Neuronal stem cell (in vitro differentiated cells): ENCODE data around the gene CREB3L2.

ENCODE experiments used
- DNase-seq: peaks from one replicate; pipeline ENCODE4 v3.0.0-alpha.2; 2013; ENCODE audit warnings: low spot score
- H2AFZ ChIP-seq: one replicate; pipeline ENCODE4 v1.6.1; 2013; ENCODE audit warnings: mild to moderate bottlenecking, low read length, inconsistent platforms
- H2AK5ac ChIP-seq: 2 replicates; pipeline ENCODE4 v1.6.1; 2013; ENCODE audit warnings: low read depth, mild to moderate bottlenecking, inconsistent platforms, low read length, moderate library complexity, mixed read lengths
- H2BK120ac ChIP-seq: 2 replicates; pipeline ENCODE4 v1.6.1; 2013; ENCODE audit warnings: low read depth, mild to moderate bottlenecking, inconsistent platforms, low read length, moderate library complexity, mixed read lengths
- H2BK12ac ChIP-seq: one replicate; pipeline ENCODE4 v1.6.1; 2013; ENCODE audit warnings: low read length, inconsistent platforms
- H2BK15ac ChIP-seq: 2 replicates; pipeline ENCODE4 v1.6.1; 2013; ENCODE audit warnings: mild to moderate bottlenecking, low read length, inconsistent platforms, mixed read lengths
- H2BK5ac ChIP-seq: one replicate; pipeline ENCODE4 v1.6.1; 2013; ENCODE audit warnings: inconsistent platforms, mild to moderate bottlenecking, low read length, moderate library complexity
- H3K14ac ChIP-seq: one replicate; pipeline ENCODE4 v1.6.1; 2013; ENCODE audit warnings: low read length, inconsistent platforms
- H3K18ac ChIP-seq: 2 replicates; pipeline ENCODE4 v1.6.1; 2013; ENCODE audit warnings: low read length, inconsistent platforms
- H3K23ac ChIP-seq: 2 replicates; pipeline ENCODE4 v1.6.1; 2013; ENCODE audit warnings: low read depth, mild to moderate bottlenecking, mixed read lengths, low read length, inconsistent platforms; ENCODE audit not compliant: poor library complexity
- H3K27ac ChIP-seq: replicated peaks from 3 replicates; pipeline ENCODE4 v1.5.1; 2013; ENCODE audit warnings: low read length, inconsistent platforms
- H3K27me3 ChIP-seq, 3 experiments: 2 replicates each; pipeline ENCODE4 v1.6.1; 2013; ENCODE audit warnings: low read length in 3 of 3, mild to moderate bottlenecking in 2 of 3, inconsistent platforms in 1 of 3, low read depth in 1 of 3, mixed read lengths in 1 of 3, moderate library complexity in 1 of 3; ENCODE audit not compliant: control insufficient read depth in 3 of 3, insufficient read depth in 3 of 3
- H3K36me3 ChIP-seq, 2 donors: replicated peaks in 1 of 2; 2 replicates each; pipeline ENCODE4 v1.6.1; 2013; ENCODE audit warnings: low read length in 2 of 2; ENCODE audit not compliant: control insufficient read depth in 2 of 2, insufficient read depth in 2 of 2
- H3K4ac ChIP-seq: 2 replicates; pipeline ENCODE4 v1.6.1; 2013; ENCODE audit warnings: inconsistent platforms, mild to moderate bottlenecking, low read length, moderate library complexity
- H3K4me1 ChIP-seq, 2 donors: 1 replicate in 1 of 2; 2 replicates in 1 of 2; pipeline ENCODE4 v1.6.1; 2013; ENCODE audit warnings: low read length in 2 of 2, low read depth in 1 of 2; ENCODE audit not compliant: control insufficient read depth in 2 of 2, insufficient read depth in 1 of 2
- H3K4me2 ChIP-seq: one replicate; pipeline ENCODE4 v1.6.1; 2013; ENCODE audit warnings: mild to moderate bottlenecking, low read length, inconsistent platforms; ENCODE audit not compliant: insufficient read depth, poor library complexity, severe bottlenecking
- H3K4me3 ChIP-seq, 2 donors: 2 replicates each; pipeline ENCODE4 v1.5.1; 2013; ENCODE audit warnings: low read length in 2 of 2, mild to moderate bottlenecking in 2 of 2, inconsistent platforms in 1 of 2, moderate library complexity in 1 of 2
- H3K79me1 ChIP-seq: one replicate; pipeline ENCODE4 v1.6.1; 2013; ENCODE audit warnings: low read depth, mild to moderate bottlenecking, inconsistent platforms, low read length, moderate library complexity
- H3K9ac ChIP-seq: one replicate; pipeline ENCODE4 v1.6.1; 2013; ENCODE audit warnings: mild to moderate bottlenecking, low read depth, low read length, inconsistent platforms; ENCODE audit not compliant: poor library complexity
- H3K9me3 ChIP-seq, 2 donors: replicated peaks in 1 of 2; 2 replicates each; pipeline versions ENCODE3 to v1.6.1; 2013; ENCODE audit warnings: low read length in 2 of 2, mild to moderate bottlenecking in 2 of 2, inconsistent platforms in 1 of 2, low read depth in 1 of 2, mixed read lengths in 1 of 2, moderate library complexity in 1 of 2; ENCODE audit not compliant: control insufficient read depth in 2 of 2, insufficient read depth in 1 of 2
- H4K8ac ChIP-seq: one replicate; pipeline ENCODE4 v1.6.1; 2013; ENCODE audit warnings: low read depth, mild to moderate bottlenecking, inconsistent platforms, low read length, moderate library complexity
- H4K91ac ChIP-seq: one replicate; pipeline ENCODE4 v1.6.1; 2013; ENCODE audit warnings: low read length, low read depth, mild to moderate bottlenecking, inconsistent platforms; ENCODE audit not compliant: poor library complexity
- WGBS, 2 donors: extraction: QIAGEN DNeasy Blood & Tissue Kit; methylation state at CpG; one replicate each; pipeline ENCODE4 v1.1.7; 2013; ENCODE audit warnings: missing lambda C conversion rate in 2 of 2, mixed read lengths in 1 of 2; ENCODE audit not compliant: insufficient read length in 2 of 2, insufficient replicate concordance in 1 of 2; ENCODE audit errors: extremely low coverage in 2 of 2; 5-methylcytosine and 5-hydroxymethylcytosine counted together

Gene CREB3L2

DNA sequence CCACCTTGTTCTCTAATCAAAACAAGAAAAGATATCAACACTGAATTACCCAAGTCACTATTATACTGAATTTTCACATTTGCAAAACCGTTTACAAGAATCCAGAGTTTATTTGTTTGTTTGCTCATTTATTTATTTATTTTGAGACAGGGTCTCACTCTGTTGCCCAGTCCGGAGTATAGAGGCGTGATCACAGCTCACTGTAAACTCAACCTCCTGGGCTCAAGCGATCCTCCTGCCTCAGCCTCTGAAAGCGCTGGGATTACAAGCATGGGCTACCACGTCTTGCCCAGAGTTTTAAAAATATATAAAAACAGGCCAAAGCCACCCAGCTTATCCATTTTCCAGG lies 8.5 kb downstream of the CREB3L2 start:
- H2AK5ac ChIP-seq: no peak overlapping the region
- no peak overlapping the region for H3K4ac ChIP-seq
- no peak overlapping the region for H3K18ac ChIP-seq
- H2AFZ ChIP-seq: no peak overlapping the region
- H3K4me2 ChIP-seq: no peak overlapping the region
- no peak overlapping the region for H3K4me3 ChIP-seq
- no peaks in the 10 kb centered on the region for H3K9me3 ChIP-seq
- no peak overlapping the region for H2BK15ac ChIP-seq
- peaks cover 0 to 17% of the 10 kb centered on the region in 2 donors for H3K36me3 ChIP-seq
- no peak for DNase-seq
- H4K8ac ChIP-seq: no peak overlapping the region
- H2BK5ac ChIP-seq: no peak overlapping the region
- H3K14ac ChIP-seq: no peak overlapping the region
- peaks cover 2% of the 10 kb centered on the region for H3K79me1 ChIP-seq
- H3K23ac ChIP-seq: no peak overlapping the region
- no CpG with 5 or more reads among the region's 6 CpGs for WGBS, 2 donors
- no peak overlapping the region for H4K91ac ChIP-seq
- no peak overlapping the region for H2BK12ac ChIP-seq
- no peak overlapping the region for H3K9ac ChIP-seq
- peaks cover 2% of the 10 kb centered on the region in 2 donors for H3K4me1 ChIP-seq
- no peak overlapping the region for H2BK120ac ChIP-seq
- no peaks in the 10 kb centered on the region for H3K27me3 ChIP-seq
- H3K27ac ChIP-seq: no peak overlapping the region

DNA sequence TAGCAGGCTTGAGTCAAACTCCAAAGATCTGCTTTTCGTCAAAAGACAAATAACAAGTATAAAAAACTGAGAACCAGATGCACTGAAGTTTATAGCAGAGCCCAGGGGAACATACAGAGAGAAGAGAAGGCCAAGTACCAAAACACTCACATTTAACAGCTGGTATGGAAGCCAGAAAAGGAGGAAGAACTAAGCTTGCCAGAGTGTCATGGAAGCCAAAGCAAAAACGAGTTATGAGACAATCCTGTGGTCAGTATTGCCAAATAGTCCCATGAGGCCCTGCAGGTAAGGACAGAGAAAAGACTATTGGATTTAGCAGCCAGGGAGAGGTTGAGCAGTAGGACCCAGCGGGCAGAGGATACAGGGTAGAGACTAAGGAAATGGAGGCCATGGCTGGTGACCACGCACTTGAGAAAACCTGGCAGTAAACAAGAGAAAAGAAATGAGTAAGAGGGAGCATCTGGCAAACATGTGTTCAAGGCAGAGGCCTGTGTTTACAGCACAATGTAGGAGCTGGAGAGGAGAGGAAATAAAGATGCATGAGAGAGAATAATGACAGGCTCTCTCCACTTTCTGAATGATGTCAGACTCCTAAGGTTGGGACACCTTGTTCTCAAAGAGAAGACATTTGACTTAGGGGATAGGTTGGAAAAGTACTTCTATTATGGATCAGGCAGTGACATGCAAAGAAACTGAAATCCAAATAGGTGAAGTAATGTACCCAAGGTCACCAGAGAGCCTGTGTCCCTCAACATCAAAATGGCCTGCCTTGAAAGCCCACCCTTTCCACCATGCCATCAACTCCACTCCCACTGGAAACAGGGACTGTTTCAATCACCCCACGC lies 9.1 kb downstream of the CREB3L2 start:
- Histone ChIP-seq H3K27ac (no peak overlapping the region), H3K23ac (no peak overlapping the region), H3K4me3 (no peak overlapping the region), H3K9ac (no peak overlapping the region), H2BK5ac (no peak overlapping the region), H4K91ac (no peak overlapping the region), H2BK15ac (no peak overlapping the region), H2BK12ac (no peak overlapping the region), H3K79me1 (peaks cover 2% of the 10 kb centered on the region), H2AK5ac (no peak overlapping the region), H3K36me3 (peaks cover 0 to 11% of the 10 kb centered on the region in 2 donors), H2AFZ (no peak overlapping the region), H3K4ac (no peak overlapping the region), H3K14ac (no peak overlapping the region), H3K4me1 (peaks cover 0 to 1% of the 10 kb centered on the region in 2 donors), H3K27me3 (no peaks in the 10 kb centered on the region), H2BK120ac (no peak overlapping the region), H3K4me2 (no peak overlapping the region), H4K8ac (no peak overlapping the region), H3K18ac (no peak overlapping the region), H3K9me3 (no peaks in the 10 kb centered on the region)
- no peak for DNase-seq
- WGBS, 2 donors: no CpG with 5 or more reads among the region's 5 CpGs

DNA sequence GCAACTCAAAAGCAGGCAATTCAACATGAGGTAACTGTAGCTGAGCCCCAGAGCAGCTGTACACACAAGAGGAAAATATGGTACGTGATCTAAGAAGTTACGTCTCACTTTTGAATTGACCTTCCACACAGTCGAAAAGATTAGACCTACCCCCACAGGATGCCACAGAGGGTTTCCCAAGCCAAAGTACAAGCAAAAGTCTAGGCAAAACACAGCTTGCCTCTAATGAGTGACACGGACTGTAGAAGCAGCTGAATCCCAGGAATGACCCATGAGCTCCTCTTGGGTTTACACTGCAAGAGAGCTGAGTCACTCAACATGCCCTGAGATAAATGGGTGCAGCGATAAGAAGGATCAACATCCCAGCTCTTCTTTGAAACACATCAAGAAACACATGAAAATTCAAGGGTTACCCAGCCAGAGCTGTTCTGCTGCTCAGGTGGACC lies 9.8 kb downstream of the CREB3L2 start:
- WGBS, 2 donors: no CpG with 5 or more reads among the region's 5 CpGs
- H3K36me3 ChIP-seq: peaks cover 0 to 10% of the 10 kb centered on the region in 2 donors
- H3K4me2 ChIP-seq: no peak overlapping the region
- H2AFZ ChIP-seq: no peak overlapping the region
- H3K9ac ChIP-seq: no peak overlapping the region
- H3K23ac ChIP-seq: no peak overlapping the region
- H2BK5ac ChIP-seq: no peak overlapping the region
- H2BK120ac ChIP-seq: no peak overlapping the region
- H3K14ac ChIP-seq: no peak overlapping the region
- no peak overlapping the region for H3K18ac ChIP-seq
- H2BK12ac ChIP-seq: no peak overlapping the region
- H3K4me1 ChIP-seq: peaks cover 0 to 1% of the 10 kb centered on the region in 2 donors
- no peak for DNase-seq
- H3K4me3 ChIP-seq: no peak overlapping the region
- H3K4ac ChIP-seq: no peak overlapping the region
- no peaks in the 10 kb centered on the region for H3K27me3 ChIP-seq
- H4K8ac ChIP-seq: no peak overlapping the region
- no peak overlapping the region for H3K27ac ChIP-seq
- H2AK5ac ChIP-seq: no peak overlapping the region
- H3K79me1 ChIP-seq: peaks cover 2% of the 10 kb centered on the region
- H3K9me3 ChIP-seq: no peaks in the 10 kb centered on the region
- no peak overlapping the region for H4K91ac ChIP-seq
- no peak overlapping the region for H2BK15ac ChIP-seq

DNA sequence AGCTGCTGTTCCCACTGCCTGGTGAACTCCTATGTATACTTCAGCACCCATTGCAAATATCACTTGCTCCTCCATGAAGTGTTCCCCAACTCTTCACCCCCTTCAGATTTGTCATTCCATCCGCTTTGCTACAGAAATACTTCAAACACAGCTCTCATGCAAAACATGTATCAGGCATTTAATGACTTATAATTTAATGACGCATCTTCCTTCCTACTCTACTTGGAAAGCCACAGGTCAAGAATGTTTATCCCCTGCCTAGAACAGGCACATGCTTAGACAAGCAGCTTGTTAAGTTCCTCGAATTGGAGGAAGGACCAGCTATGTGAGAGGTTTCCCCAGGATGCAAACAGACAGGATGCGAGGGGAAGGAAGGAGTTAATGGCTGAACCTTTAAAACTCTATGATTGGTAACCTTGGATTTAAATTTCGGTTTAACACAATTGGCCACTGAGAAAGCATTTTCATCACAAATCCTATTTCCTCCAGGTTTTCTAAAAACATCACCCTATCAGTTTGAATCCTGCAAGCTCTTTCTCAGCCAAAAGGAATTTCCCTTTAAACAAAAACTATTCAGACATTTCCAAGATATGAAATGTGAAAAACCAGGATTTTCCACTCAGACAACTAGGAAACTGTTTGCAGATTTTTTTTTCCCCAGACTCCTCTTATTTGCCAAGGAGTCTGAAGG lies 11.5 kb downstream of the CREB3L2 start:
- no peak overlapping the region for H2AFZ ChIP-seq
- no peak for DNase-seq
- no peak overlapping the region for H2BK12ac ChIP-seq
- H3K27ac ChIP-seq: no peak overlapping the region
- H3K9me3 ChIP-seq: no peaks in the 10 kb centered on the region
- no peak overlapping the region for H2AK5ac ChIP-seq
- no peaks in the 10 kb centered on the region for H3K36me3 ChIP-seq
- no peak overlapping the region for H3K18ac ChIP-seq
- no peak overlapping the region for H2BK15ac ChIP-seq
- no peak overlapping the region for H4K91ac ChIP-seq
- WGBS, 2 donors: no CpG with 5 or more reads among the region's 5 CpGs
- no peak overlapping the region for H4K8ac ChIP-seq
- H3K4ac ChIP-seq: no peak overlapping the region
- no peak overlapping the region for H3K4me2 ChIP-seq
- H3K4me1 ChIP-seq: peaks cover 0 to 8% of the 10 kb centered on the region in 2 donors
- H2BK5ac ChIP-seq: no peak overlapping the region
- H2BK120ac ChIP-seq: no peak overlapping the region
- no peak overlapping the region for H3K14ac ChIP-seq
- H3K23ac ChIP-seq: no peak overlapping the region
- H3K4me3 ChIP-seq: no peak overlapping the region
- H3K27me3 ChIP-seq: no peaks in the 10 kb centered on the region
- no peak overlapping the region for H3K9ac ChIP-seq
- peaks cover 2% of the 10 kb centered on the region for H3K79me1 ChIP-seq
